ENCODE data around the gene RERE.
"Not testable (repeated sequence)": the region's sequence is repeated elsewhere in the genome, so short reads cannot be mapped to it uniquely, and the experiment has no call there.

Gene RERE

DNA sequence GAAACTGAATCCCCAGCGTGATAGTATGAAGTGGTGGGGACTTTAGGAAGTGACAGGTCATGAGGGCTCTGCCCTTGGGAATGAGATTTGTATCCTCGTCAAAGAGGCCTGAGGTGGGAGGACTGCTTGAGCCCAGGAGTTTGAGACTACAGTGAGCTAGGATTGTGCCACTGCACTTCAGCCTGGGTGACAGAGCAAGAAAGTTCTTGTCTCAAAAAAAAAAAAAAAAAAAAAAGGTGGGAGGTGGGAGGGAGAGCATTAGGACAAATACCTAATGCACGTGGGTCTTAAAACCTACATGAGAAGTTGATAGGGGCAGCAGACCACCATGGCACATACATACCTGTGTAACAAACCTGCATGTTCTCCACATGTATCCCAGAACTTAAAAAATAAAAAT lies 24.0 kb upstream of the RERE start:
- DNase-seq (ENCODE audit: low read depth in 2 of 2): no peak

DNA sequence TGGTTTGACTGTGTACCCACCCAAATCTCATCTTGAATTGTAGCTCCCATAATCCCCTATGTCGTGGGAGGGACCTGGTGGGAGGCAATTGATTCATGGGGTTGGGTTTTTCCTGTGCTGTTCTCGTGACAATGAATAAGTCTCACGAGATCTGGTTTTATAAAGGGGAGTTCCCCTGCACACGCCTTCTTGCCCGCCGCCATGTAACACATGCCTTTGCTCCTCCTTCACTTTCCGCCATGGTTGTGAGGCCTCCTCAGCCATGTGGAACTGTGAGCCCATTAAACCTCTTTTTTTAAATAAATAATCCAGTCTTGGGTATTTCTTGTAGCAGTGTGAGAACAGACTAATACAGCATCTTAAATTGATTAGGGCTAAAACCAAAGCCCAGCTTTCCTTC lies 22.6 kb upstream of the RERE start:
- DNase-seq (ENCODE audit: low read depth in 2 of 2): no peak

DNA sequence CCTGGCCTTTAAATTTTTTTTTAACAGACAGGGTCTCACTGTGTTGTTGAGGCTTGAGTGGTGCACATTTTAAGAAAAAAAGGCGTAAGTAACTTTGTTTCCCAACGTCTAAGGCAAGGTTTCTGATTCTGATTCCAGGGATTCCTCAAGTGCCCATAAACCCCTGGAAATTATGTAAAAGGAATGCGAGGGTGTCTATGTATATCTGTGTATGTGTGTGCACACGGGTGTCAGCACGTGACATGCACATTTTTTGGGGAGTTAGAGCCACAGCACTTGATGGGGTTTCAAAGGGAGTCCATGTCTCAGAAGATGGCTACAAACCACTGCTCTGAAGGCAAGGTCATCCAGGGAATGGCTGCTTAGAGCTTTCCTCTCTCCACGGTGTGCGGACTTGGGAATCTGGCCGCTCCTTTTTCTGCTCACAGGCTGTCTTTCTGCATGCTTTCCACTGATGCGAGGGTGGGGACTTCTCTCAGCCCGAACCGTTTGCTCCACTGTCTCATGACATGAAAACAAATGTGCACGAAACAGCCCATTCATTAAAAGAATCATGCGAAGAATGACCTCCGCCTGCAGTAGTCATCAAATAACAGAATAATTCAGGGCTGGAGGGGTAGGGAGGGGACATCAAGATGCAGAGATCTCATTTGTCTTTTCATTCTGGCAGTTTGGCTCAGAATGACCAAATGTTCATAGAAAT lies 18.7 kb upstream of the RERE start:
- no peak for DNase-seq (ENCODE audit: low read depth in 2 of 2)

DNA sequence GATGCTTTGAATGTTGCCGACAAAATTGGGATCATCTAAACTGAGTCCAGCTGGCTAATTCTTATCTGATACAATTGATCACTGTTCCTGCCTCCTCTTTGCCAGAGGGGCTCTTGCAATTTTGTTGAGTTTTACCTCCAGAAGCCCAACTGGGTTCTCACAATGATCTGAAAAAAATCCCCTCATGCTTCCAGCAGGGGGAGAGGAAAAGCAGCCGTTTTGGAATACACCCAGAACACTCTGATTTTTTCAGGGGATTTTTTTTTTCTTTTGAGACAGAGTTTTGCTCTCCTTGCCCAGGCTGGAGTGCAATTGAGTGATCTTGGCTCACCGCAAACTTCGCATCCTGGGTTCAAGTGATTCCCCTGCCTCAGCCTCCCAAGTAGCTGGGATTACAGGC lies 13.9 kb upstream of the RERE start:
- DNase-seq (ENCODE audit: low read depth in 2 of 2): no peak

DNA sequence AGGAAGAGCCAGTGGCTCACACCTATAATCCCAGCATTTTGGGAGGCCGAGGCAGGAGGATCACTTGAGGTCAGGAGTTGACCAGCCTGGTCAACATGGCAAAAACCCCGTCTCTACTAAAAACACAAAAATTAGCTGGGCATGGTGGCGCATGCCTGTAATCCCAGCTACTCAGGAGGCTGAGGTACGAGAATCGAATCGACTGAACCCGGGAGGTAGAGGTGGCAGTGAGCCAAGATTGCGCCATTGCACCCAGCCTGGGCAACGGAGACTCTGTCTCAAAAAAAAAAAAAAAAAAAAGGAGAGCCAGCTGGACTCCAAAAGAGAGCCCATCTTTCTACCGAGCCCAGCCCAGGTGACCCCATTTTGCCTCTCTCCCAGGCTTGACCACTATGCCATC lies 13.3 kb upstream of the RERE start:
- DNase-seq (ENCODE audit: low read depth in 2 of 2): not testable (repeated sequence)

DNA sequence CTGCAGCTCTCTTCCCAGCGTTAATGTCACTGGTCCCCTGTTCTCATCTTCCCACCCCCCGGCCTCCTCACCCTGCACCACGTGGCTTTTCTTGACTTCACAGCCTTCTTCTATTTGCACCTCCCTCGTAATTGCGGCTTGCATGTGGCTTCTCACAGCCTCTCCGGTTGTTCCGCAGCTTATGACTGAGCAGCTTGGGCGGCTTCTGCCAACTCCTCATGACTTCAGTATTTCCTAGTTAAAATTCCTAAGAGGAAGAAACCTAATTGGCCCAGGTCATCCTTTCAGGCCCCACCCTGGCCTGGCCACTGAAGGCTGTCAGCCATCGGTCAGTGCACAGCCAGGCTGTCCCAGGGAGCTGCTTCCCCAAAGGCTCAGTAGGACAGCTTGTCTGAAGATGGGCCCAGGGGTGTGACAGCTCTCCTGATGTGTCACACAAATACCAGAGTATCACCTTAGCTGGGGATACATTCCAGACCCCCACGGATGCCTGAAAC lies 8.6 kb upstream of the RERE start:
- no peak for DNase-seq (ENCODE audit: low read depth in 2 of 2)

DNA sequence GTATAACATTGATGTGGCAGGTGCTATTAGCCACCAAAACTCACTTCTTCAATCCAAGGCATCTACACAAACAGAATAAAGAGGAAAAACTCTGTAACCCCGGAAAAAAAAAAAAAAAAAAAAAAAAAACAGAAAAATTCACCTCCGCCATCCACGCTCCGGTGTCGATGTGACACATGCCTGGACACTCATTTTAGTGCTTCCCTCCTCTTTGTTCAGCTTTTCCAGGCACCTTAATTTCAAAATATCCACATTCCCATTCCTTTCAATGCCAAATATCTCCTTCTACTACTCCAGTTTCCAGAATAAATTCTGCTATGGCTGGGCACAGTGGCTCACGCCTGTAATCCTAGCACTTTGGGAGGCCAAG lies 5.8 kb upstream of the RERE start:
- DNase-seq (ENCODE audit: low read depth in 2 of 2): no peak

GRCh38 chr1:8822373-8823294 lies 5.2 kb upstream of the RERE start:
- no peak for DNase-seq (ENCODE audit: low read depth in 2 of 2)

DNA sequence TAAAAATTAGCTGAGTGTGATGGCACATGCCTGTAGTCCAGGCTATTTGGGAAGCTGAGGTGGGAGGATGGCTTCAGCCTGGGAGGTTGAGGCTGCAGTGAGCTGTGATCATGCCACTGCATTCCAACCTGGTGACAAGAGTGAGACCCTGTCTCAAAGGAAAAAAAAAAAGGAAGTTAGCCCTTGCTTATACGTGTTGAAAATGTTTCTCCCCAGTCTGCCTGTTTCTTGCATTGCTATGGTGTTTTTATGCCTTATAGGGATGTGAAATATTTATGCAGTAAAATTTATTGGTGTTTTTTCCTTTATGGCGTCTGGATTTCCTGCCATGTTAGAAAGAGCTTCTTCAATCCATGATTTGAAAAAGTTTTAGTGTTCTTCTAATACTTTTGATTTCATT lies 3.6 kb upstream of the RERE start:
- no peak for DNase-seq (ENCODE audit: low read depth in 2 of 2)

DNA sequence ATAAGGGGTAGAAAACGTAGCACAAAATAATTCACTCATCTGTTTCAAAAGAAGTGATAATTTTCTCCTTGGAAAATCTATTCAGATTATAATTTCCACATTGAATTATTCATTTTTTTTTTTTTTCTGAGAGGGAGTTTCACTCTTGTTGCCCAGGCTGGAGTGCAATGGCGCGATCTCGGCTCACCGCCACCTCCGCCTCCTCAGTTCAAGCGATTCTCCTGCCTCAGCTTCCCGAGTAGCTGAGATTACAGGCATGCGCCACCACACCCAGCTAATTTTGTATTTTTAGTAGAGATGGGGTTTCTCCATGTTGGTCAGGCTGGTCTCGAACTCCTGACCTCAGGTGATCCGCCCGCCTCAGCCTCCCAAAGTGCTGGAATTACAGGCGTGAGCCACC lies 1.3 kb upstream of the RERE start:
- DNase-seq (ENCODE audit: low read depth in 2 of 2): not testable (repeated sequence)

DNA sequence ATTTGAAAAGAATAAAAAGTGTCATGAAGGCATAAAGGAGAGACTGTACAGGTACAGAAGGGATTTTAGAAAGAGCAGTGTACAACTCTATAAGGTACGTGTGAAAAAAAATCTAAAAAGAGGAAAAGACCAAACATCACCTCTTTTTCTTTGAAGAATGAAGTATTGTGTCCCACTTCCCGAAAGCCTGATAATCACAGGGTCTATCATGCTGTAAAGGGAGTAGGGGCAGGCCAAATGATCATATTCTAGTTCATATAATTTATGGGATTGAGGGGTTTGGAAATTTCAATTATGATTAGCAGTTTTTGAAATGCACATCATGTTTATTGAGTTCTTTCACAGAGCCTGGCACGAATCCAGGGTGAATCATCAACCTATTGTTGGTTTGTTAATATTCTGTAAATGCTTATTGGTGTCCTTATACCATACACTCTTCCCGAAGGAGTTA lies 910 bp upstream of the RERE start:
- no peak for DNase-seq (ENCODE audit: low read depth in 2 of 2)

- DNase-seq (ENCODE audit: low read depth in 2 of 2): no peak
Measured at GRCh38 chr1:8816831-8817411, 519 bp downstream of the RERE start.

DNA sequence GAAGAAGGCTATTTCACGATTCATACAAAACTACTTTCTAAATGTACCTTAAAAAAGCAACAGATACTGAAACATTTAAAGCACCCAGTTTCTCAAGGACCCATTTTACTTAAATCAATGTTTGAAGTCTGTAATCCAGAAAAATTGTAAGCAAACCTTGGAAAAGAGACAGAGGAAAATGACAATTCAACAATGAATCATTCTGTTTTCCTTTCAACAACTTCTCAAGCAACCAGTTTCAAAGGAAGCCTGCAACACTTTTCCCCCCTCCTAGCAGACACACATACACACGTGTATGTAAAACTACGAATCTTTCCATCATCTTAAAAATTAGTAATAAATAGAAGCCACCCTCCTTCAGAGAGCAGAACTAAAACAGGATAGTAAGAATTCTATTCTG lies 1.2 kb downstream of the RERE start:
- no peak for DNase-seq (ENCODE audit: low read depth in 2 of 2)

DNA sequence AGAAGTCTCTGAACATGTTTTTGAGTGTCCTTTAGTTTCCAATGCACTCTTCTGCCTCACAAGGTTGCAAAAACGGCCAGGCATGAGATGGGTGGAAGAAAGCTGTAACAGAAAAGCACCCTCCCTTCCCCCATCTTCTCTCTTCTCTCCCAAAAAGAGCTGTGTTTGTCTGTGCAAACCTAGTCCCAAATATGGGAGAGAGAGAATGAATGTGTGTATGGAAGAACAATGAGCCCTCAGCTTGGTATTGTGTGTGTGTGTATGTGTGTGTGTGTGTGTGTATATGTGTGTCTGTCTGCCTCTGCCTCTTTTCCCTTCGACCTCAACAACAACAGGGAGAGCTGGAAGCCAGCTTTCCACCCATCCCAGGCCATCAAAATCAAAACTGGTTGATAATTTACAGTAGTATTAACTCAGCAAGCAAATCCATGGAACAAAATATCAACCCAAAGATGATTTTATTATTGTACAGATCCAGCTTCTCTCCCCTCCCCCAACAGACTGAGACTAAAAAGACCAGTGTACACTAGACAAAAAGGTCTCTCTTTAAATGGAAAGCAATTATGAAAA lies 1.8 kb downstream of the RERE start:
- no peak for DNase-seq (ENCODE audit: low read depth in 2 of 2)

GRCh38 chr1:8814865-8815264 lies 2.6 kb downstream of the RERE start:
- no peak for DNase-seq (ENCODE audit: low read depth in 2 of 2)

DNA sequence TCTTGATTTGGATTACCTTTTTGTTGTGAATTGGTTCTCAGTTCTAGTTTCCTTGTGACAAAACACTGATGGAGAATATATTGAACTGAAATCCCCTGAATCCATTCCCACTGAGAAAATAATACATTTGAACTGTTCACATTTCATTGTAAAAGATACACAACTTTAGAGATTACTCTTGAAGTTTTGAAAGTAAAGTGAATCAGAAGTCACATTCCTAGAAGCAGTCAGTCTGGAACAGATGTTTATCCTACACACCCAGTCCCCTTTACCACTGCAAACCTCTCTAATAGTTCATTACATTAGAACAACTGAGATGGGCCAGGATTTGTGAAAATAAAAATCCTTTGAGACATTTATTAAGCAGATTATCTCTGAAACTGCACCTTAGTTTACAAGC lies 3.4 kb downstream of the RERE start:
- DNase-seq (ENCODE audit: low read depth in 2 of 2): no peak

- no peak for DNase-seq (ENCODE audit: low read depth in 2 of 2)
Measured at GRCh38 chr1:8813016-8813763, 4.2 kb downstream of the RERE start.

DNA sequence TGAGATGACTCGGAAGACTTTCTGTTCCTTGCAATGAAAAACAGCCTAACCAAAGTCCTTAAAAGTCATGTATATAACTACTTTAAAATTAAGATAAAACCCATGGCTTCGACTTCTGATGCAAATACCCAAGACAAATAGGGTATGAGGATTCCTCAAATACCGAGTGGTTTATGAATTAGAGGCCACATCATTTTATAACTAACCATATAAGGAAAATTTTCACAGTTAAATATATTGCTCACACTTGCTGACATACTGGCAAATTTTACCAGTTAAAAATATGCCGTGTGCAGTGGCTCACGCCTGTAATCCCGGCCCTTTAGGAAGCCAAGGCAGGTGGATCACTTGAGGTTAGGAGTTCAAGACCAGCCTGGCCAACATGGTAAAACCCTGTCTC lies 5.4 kb downstream of the RERE start:
- no peak for DNase-seq (ENCODE audit: low read depth in 2 of 2)

DNA sequence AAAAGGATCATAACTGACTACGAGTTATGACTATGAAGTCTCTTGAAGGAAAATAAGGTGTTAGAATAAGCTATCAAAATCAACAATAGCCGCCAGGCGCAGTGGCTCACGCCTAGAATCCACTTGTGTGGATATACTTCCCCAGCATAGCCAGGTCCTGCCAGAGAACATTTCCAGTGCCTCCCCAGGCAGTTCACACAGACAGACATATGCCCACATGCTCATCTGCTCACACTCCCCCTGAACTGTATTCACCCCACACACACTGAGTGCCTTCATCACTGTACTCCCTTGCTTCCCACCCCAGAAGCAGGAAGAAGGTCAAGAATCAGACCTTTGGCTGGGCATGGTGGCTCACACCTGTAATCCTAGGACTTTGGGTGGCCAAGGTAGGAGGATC lies 6.5 kb downstream of the RERE start:
- DNase-seq (ENCODE audit: low read depth in 2 of 2): no peak

- DNase-seq (ENCODE audit: low read depth in 2 of 2): no peak
Measured at GRCh38 chr1:8809342-8809736, 8.1 kb downstream of the RERE start.

DNA sequence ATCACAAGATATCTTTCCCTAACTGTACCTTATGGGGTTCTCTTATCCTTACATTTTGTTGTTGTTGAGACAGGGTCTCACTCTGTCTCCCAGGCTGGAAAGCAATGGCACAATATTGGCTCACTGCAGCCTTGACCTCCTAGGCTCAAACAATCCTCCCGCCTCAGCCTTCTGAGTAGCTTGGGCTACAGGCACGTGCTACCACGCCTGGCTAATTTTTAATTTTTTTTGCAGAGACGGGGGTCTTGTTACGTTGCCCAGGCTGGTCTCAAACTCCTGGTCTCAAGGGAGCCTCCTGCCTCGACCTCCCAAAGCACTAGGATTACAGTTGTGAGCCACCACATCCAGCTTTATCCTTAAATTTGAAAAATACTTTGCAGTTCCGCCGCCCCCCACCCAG lies 10.4 kb downstream of the RERE start:
- DNase-seq (ENCODE audit: low read depth in 2 of 2): no peak

GRCh38 chr1:8800416-8800815 lies 17.0 kb downstream of the RERE start:
- no peak for DNase-seq (ENCODE audit: low read depth in 2 of 2)
